ENCODE results near the gene GRB10.

The GRB10 gene

GRCh38 chr7:50653126-50653864 lies 129.4 kb downstream of the GRB10 start:
- TF ChIP-seq EZH2phosphoT487 (IDR thresholded peaks at IDR 0.05; ENCODE audit: low read depth) (no peak), CTCF (IDR thresholded peaks at IDR 0.05; ENCODE audit: low read depth, low read length) (no peak)
- Histone ChIP-seq H3K9ac (ENCODE audit: low read length) (no peak overlapping the region), H3K4me2 (ENCODE audit: low read length) (no peak overlapping the region)

GRCh38 chr7:50652400-50653125 lies 130.1 kb downstream of the GRB10 start:
- Histone ChIP-seq H3K9me3 (ENCODE audit: insufficient read depth, low read length) (no peaks in the 10 kb centered on the region), H3K79me2 (ENCODE audit: low read length) (no peaks in the 10 kb centered on the region), H2AFZ (ENCODE audit: low read depth, low read length) (no peak overlapping the region), H3K4me2 (ENCODE audit: low read length) (no peak overlapping the region), H3K27ac (ENCODE audit: low read length) (no peak overlapping the region), H3K4me1 (ENCODE audit: low read length) (no peaks in the 10 kb centered on the region), H3K36me3 (replicated peaks; ENCODE audit: low read depth, low read length) (no peaks in the 10 kb centered on the region), H3K27me3 (ENCODE audit: low read depth, low read length) (peaks cover 80% of the 10 kb centered on the region), H3K4me3 (ENCODE audit: low read length) (no peak overlapping the region), H4K20me1 (ENCODE audit: insufficient read depth, low read length) (no peaks in the 10 kb centered on the region), H3K9ac (ENCODE audit: low read length) (no peak overlapping the region)
- TF ChIP-seq CTCF (IDR thresholded peaks at IDR 0.05; ENCODE audit: low read depth, low read length) (no peak), EZH2phosphoT487 (IDR thresholded peaks at IDR 0.05; ENCODE audit: low read depth) (no peak)

More at GRCh38 chr7:50653126-50653864, 129.4 kb downstream of the GRB10 start:
- Histone ChIP-seq H2AFZ (ENCODE audit: low read depth, low read length) (no peak overlapping the region), H3K9me3 (ENCODE audit: insufficient read depth, low read length) (no peaks in the 10 kb centered on the region), H4K20me1 (ENCODE audit: insufficient read depth, low read length) (no peaks in the 10 kb centered on the region), H3K4me1 (ENCODE audit: low read length) (no peaks in the 10 kb centered on the region), H3K27me3 (ENCODE audit: low read depth, low read length) (peaks cover 85% of the 10 kb centered on the region), H3K4me3 (ENCODE audit: low read length) (no peak overlapping the region), H3K79me2 (ENCODE audit: low read length) (no peaks in the 10 kb centered on the region), H3K36me3 (replicated peaks; ENCODE audit: low read depth, low read length) (no peaks in the 10 kb centered on the region), H3K27ac (ENCODE audit: low read length) (no peak overlapping the region)

- no peaks in the 10 kb centered on the region for H3K9me3 ChIP-seq (ENCODE audit: insufficient read depth, low read length)
- no peak overlapping the region for H3K4me2 ChIP-seq (ENCODE audit: low read length)
- no peak for TF ChIP-seq EZH2phosphoT487 (IDR thresholded peaks at IDR 0.05; ENCODE audit: low read depth)
- no peak for TF ChIP-seq CTCF (IDR thresholded peaks at IDR 0.05; ENCODE audit: low read depth, low read length)
- H3K36me3 ChIP-seq (replicated peaks; ENCODE audit: low read depth, low read length), result no peaks in the 10 kb centered on the region
- no peak overlapping the region for H2AFZ ChIP-seq (ENCODE audit: low read depth, low read length)
- H3K9ac ChIP-seq (ENCODE audit: low read length), result no peak overlapping the region
- H4K20me1 ChIP-seq (ENCODE audit: insufficient read depth, low read length), result no peaks in the 10 kb centered on the region
- H3K79me2 ChIP-seq (ENCODE audit: low read length), result no peaks in the 10 kb centered on the region
- H3K4me1 ChIP-seq (ENCODE audit: low read length), result no peaks in the 10 kb centered on the region
- H3K27ac ChIP-seq (ENCODE audit: low read length), result no peak overlapping the region
- no peak overlapping the region for H3K4me3 ChIP-seq (ENCODE audit: low read length)
- peaks cover 75% of the 10 kb centered on the region for H3K27me3 ChIP-seq (ENCODE audit: low read depth, low read length)
These were observed 131.3 kb downstream of the GRB10 start for GRCh38 chr7:50651271-50651989.
